Osteocyte (in vitro differentiated cells): ENCODE results near the gene PIK3C2G. TPM values are rescaled to one million over a fixed set of nuclear protein-coding genes. Genes with fewer than 3 reads are reported as not detected.

ENCODE experiments used
- DNase-seq: peaks from one replicate; pipeline ENCODE4 v3.0.0; 2021; ENCODE audit warnings: mixed read lengths; ENCODE audit not compliant: unreplicated experiment; ENCODE audit errors: extremely low spot score
- H3K27ac Mint-ChIP-seq: one replicate; pipeline ENCODE4 v1.8.0; 2021; ENCODE audit warnings: mild to moderate bottlenecking, mixed read lengths; ENCODE audit not compliant: unreplicated experiment
- H3K27me3 Mint-ChIP-seq: one replicate; pipeline ENCODE4 v1.8.0; 2021; ENCODE audit warnings: mixed read lengths; ENCODE audit not compliant: unreplicated experiment
- H3K36me3 Mint-ChIP-seq: one replicate; pipeline ENCODE4 v1.8.0; 2021; ENCODE audit warnings: mixed read lengths; ENCODE audit not compliant: unreplicated experiment
- H3K4me1 Mint-ChIP-seq: one replicate; pipeline ENCODE4 v1.8.0; 2021; ENCODE audit warnings: mixed read lengths; ENCODE audit not compliant: unreplicated experiment
- H3K4me3 Mint-ChIP-seq: one replicate; pipeline ENCODE4 v1.8.0; 2021; ENCODE audit warnings: mild to moderate bottlenecking, moderate library complexity, mixed read lengths; ENCODE audit not compliant: unreplicated experiment
- H3K9me3 Mint-ChIP-seq: one replicate; pipeline ENCODE4 v1.8.0; 2021; ENCODE audit warnings: mixed read lengths; ENCODE audit not compliant: unreplicated experiment
- total RNA-seq: library from RNA; stranded (reverse); gene quantifications from 2 replicates; pipeline ENCODE4 v1.2.1, GENCODE V29; 2021
- TF ChIP-seq, protein P1 (sequence below): fragments of 200-600 bp; sonication (generic); IDR thresholded peaks from 2 replicates; pipeline ENCODE4 v1.5.0; 2021; ENCODE audit warnings: antibody characterized with exemption, mild to moderate bottlenecking, moderate library complexity

PIK3C2G gene
- total RNA-seq, 1 donor from 2014 or later = not detected

- H3K27ac Mint-ChIP-seq = no peak overlapping the region
- peaks cover 9% of the 10 kb centered on the region for H3K4me1 Mint-ChIP-seq
- no peak for DNase-seq
Observed at GRCh38 chr12:18275981-18276380, 14.7 kb downstream of the PIK3C2G start.

DNA sequence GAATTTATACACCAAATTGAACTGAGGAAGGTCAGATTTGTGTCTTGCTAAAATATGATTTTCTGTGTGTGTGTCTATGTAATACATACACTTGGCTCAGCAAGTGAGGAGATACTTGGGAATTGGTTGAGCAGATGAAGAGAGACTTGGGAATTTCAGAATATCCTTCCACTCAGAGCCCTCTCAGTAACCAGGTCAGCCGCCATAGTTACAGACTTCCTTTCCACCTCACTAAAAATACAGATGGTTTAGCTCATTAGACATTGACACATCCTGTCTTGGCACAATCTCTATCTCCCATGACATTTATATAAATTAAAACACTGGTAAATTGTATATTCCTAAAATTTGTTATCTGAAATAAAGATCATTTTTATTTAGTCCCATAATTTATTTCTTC is 15.9 kb downstream of the PIK3C2G start:
- Mint-ChIP-seq H3K4me3 (no peak overlapping the region), H3K36me3 (no peaks in the 10 kb centered on the region), H3K4me1 (peaks cover 9% of the 10 kb centered on the region), H3K27ac (no peak overlapping the region), H3K9me3 (peaks cover 5% of the 10 kb centered on the region), H3K27me3 (no peaks in the 10 kb centered on the region)
- no peak for DNase-seq
- TF ChIP-seq, protein P1, sequence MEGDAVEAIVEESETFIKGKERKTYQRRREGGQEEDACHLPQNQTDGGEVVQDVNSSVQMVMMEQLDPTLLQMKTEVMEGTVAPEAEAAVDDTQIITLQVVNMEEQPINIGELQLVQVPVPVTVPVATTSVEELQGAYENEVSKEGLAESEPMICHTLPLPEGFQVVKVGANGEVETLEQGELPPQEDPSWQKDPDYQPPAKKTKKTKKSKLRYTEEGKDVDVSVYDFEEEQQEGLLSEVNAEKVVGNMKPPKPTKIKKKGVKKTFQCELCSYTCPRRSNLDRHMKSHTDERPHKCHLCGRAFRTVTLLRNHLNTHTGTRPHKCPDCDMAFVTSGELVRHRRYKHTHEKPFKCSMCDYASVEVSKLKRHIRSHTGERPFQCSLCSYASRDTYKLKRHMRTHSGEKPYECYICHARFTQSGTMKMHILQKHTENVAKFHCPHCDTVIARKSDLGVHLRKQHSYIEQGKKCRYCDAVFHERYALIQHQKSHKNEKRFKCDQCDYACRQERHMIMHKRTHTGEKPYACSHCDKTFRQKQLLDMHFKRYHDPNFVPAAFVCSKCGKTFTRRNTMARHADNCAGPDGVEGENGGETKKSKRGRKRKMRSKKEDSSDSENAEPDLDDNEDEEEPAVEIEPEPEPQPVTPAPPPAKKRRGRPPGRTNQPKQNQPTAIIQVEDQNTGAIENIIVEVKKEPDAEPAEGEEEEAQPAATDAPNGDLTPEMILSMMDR = no peak

More at GRCh38 chr12:18275981-18276380, 14.7 kb downstream of the PIK3C2G start:
- Mint-ChIP-seq H3K27me3 (no peaks in the 10 kb centered on the region), H3K9me3 (peaks cover 5% of the 10 kb centered on the region), H3K4me3 (no peak overlapping the region), H3K36me3 (no peaks in the 10 kb centered on the region)
- TF ChIP-seq, protein P1 = no peak

DNA sequence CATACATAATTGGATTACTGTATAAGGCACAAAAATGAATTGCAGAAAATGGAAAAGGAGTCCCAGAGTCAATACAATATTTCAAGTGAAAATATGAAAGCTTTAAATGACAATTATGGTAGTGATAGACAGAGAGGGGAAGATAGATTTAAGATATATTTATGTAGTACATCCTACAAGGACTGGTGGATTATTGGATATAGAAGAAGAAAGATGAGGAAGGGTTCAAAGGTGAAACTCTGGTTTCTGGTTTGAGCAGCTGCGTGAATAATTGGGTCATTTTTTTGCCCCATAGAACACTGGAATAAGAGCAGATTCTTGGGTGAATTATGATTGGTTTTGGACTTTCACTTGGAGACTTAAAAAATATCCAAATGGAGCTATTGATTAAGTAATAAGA is 19.4 kb downstream of the PIK3C2G start:
- H3K27me3 Mint-ChIP-seq = no peaks in the 10 kb centered on the region
- TF ChIP-seq, protein P1 = no peak
- DNase-seq = no peak

GRCh38 chr12:18281941-18282340 is 20.6 kb downstream of the PIK3C2G start:
- TF ChIP-seq, protein P1 = no peak
- H3K4me1 Mint-ChIP-seq = peaks cover 14% of the 10 kb centered on the region
- no peak overlapping the region for H3K27ac Mint-ChIP-seq
- no peaks in the 10 kb centered on the region for H3K36me3 Mint-ChIP-seq
- H3K27me3 Mint-ChIP-seq = no peaks in the 10 kb centered on the region
- no peak overlapping the region for H3K4me3 Mint-ChIP-seq
- DNase-seq = no peak
- H3K9me3 Mint-ChIP-seq = peaks cover 13% of the 10 kb centered on the region

More for the DNA sequence above, 19.4 kb downstream of the PIK3C2G start:
- Mint-ChIP-seq H3K4me1 (peaks cover 20% of the 10 kb centered on the region), H3K36me3 (no peaks in the 10 kb centered on the region), H3K9me3 (peaks cover 9% of the 10 kb centered on the region), H3K4me3 (no peak overlapping the region), H3K27ac (no peak overlapping the region)

GRCh38 chr12:18283831-18284230 is 22.5 kb downstream of the PIK3C2G start:
- peaks cover 12% of the 10 kb centered on the region for H3K4me1 Mint-ChIP-seq
- H3K9me3 Mint-ChIP-seq = peaks cover 13% of the 10 kb centered on the region
- H3K36me3 Mint-ChIP-seq = no peaks in the 10 kb centered on the region
- no peaks in the 10 kb centered on the region for H3K27me3 Mint-ChIP-seq
- no peak overlapping the region for H3K4me3 Mint-ChIP-seq
- no peak for DNase-seq
- H3K27ac Mint-ChIP-seq = no peak overlapping the region
- TF ChIP-seq, protein P1 = no peak
